IPS DF 6.9 (cell line): ENCODE data around the gene TMEM43.
"Not testable (repeated sequence)": the region's sequence is repeated elsewhere in the genome, so short reads cannot be mapped to it uniquely, and the experiment has no call there.

ENCODE experiments used
- DNase-seq: peaks from one replicate; pipeline ENCODE4 v3.0.0-alpha.2; 2013; ENCODE audit warnings: low read depth, low spot score
- H3K27ac ChIP-seq: one replicate; pipeline ENCODE4 v1.5.1; 2013; ENCODE audit warnings: low read length, control low read depth
- H3K27me3 ChIP-seq: 2 replicates; pipeline ENCODE4 v1.6.1; 2013; ENCODE audit warnings: mild to moderate bottlenecking, low read length; ENCODE audit not compliant: control insufficient read depth, insufficient read depth
- H3K36me3 ChIP-seq: 2 replicates; pipeline ENCODE4 v1.6.1; 2013; ENCODE audit warnings: low read length; ENCODE audit not compliant: control insufficient read depth, insufficient read depth
- H3K4me1 ChIP-seq: 2 replicates; pipeline ENCODE4 v1.6.1; 2013; ENCODE audit warnings: low read length; ENCODE audit not compliant: control insufficient read depth, insufficient read depth
- H3K4me3 ChIP-seq: 2 replicates; pipeline ENCODE4 v1.5.1; 2013; ENCODE audit warnings: mild to moderate bottlenecking, low read length
- H3K9me3 ChIP-seq: 2 replicates; pipeline ENCODE4 v1.6.1; 2013; ENCODE audit warnings: low read length, inconsistent platforms; ENCODE audit not compliant: control insufficient read depth, insufficient read depth
- WGBS: extraction: QIAGEN DNeasy Blood & Tissue Kit; methylation state at CpG from one replicate; pipeline ENCODE4 v1.1.7; 2013; ENCODE audit warnings: mixed read lengths, missing lambda C conversion rate; ENCODE audit not compliant: insufficient read length, insufficient coverage; 5-methylcytosine and 5-hydroxymethylcytosine counted together

Gene TMEM43

DNA sequence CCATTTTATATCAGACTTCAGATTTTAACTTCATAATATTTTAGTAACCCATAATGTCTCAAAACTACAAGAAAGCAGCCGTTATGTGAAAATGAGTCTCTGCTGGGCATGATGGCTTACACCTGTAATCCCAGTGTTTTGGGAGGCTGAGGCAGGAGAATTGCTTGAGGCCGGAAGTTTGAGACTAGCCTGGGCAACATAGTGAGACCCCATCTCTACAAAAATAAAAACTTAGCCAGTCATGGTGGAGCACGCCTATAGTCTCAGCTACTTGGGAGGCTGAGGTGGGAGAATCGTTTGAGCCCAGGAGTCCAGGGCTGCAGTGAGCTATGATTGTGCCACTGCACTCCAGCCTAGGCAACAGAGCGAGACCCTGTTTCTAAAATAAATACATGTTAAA lies 15.0 kb upstream of the TMEM43 start:
- H3K4me3 ChIP-seq, H3K36me3 ChIP-seq, H3K4me1 ChIP-seq, H3K9me3 ChIP-seq, H3K27me3 ChIP-seq, H3K27ac ChIP-seq, DNase-seq: not testable (repeated sequence)
- WGBS = no CpG with 5 or more reads among the region's 5 CpGs

DNA sequence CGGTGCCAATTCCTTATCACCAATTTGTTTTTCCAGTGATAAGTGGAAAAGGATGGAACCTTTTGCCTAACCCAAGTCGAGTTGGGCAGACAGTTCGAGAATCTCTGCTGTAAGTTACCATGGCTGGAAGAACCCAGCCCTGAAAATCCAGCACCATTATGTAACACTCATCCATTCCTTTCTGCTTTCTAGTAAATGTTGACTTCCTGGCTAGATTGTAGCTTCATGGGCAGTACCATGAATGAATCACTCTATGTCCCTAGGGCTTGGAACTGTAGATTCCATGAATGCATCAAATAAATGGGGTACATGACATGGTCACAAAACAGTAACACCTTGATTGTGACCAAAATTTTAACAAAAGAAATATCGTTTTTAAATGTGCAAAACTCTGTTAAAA lies 14.2 kb upstream of the TMEM43 start:
- H3K36me3 ChIP-seq = peaks cover 4% of the 10 kb centered on the region; the same call in 1 of the 2 replicates
- no peaks in the 10 kb centered on the region for H3K9me3 ChIP-seq
- no CpG with 5 or more reads among the region's 4 CpGs for WGBS
- no peak overlapping the region for H3K4me3 ChIP-seq
- no peaks in the 10 kb centered on the region for H3K27me3 ChIP-seq
- H3K27ac ChIP-seq = no peak overlapping the region
- no peak for DNase-seq
- no peaks in the 10 kb centered on the region for H3K4me1 ChIP-seq

DNA sequence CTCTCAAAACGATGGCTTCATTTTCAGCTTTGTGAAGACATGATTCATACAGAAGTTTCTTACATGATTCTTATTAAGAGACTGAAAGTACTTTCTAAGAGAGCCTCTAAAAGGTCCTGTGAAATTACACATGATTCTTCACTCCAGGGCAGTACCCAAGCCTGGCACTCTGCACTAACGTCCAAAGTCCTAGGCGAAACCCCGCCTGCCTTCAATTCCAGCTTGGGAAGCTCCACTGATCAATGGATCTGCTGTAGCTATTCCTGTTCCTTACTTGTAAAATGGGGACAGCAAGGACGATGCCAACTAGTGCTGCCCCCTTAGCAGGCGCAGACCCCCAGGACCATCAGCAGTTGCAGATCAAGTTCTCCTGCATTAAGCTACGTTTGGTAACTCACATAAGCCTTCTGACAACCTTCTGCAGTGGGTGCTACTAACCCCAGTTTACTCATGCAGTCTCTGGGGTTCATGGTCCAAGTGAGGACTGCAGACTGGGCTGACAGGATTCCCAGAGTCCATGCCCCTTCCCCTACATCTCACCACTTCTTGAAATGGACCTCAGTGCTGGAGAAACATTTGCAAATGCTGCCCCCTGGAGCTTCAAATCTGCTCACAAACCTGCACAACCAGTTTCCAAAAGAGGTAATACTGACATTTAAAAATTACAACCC lies 10.8 kb upstream of the TMEM43 start:
- no CpG with 5 or more reads among the region's 7 CpGs for WGBS
- Histone ChIP-seq H3K36me3 (peaks cover 4% of the 10 kb centered on the region; the same call in 1 of the 2 replicates), H3K4me3 (no peak overlapping the region), H3K27ac (no peak overlapping the region), H3K27me3 (no peaks in the 10 kb centered on the region), H3K9me3 (no peaks in the 10 kb centered on the region), H3K4me1 (0 out of 2 replicates have a peak, but pooled peaks cover 1% of the 10 kb centered on the region)
- DNase-seq = no peak

DNA sequence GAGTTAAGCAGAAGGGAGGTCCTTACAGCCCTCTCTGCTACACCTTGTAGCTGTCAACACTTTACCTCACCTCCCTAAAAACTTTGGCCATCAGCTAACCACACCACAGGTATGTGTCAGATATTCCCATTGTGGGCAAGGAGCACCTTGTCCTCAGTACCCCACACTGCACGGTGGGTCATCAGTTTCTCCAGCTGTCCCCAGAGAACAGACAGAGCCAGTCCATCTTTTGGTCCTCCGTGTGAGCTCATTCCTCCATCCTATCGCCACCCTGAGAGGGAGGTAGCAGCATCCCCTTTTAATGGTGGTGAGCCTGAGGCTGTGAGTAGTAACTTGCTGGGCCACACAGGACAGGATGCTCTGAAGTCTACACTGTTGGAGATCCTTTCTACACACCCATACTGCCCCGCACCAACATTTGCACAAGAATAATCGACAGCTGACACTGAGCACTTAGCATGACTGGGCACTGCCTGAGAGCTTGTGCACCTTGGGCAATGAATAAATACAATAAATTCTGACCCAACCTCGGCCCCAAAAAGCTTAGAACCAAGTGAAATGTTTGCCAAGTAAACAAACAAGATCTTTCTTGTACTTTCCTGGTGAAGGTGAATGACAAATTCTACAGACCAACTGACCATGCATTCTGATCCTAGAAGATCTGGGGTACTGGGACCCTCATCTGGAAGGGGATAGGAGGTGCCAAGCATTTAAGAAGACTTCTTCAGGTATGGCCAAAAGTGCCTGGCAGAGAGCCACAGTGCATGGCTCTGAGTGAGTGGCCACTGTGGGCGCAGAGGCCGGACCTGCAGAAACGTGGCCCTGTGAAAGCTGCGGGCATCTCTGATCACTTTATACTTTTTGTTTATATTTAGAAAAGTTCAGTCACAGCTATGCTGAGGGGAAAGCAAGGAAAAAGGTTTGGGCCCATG lies 7.1 kb upstream of the TMEM43 start:
- no peak for DNase-seq
- Histone ChIP-seq H3K4me1 (0 out of 2 replicates have a peak, but pooled peaks cover 1% of the 10 kb centered on the region), H3K36me3 (peaks cover 4% of the 10 kb centered on the region; the same call in 1 of the 2 replicates), H3K9me3 (no peaks in the 10 kb centered on the region), H3K27me3 (no peaks in the 10 kb centered on the region), H3K4me3 (no peak overlapping the region), H3K27ac (no peak overlapping the region)
- WGBS = no CpG with 5 or more reads among the region's 10 CpGs

DNA sequence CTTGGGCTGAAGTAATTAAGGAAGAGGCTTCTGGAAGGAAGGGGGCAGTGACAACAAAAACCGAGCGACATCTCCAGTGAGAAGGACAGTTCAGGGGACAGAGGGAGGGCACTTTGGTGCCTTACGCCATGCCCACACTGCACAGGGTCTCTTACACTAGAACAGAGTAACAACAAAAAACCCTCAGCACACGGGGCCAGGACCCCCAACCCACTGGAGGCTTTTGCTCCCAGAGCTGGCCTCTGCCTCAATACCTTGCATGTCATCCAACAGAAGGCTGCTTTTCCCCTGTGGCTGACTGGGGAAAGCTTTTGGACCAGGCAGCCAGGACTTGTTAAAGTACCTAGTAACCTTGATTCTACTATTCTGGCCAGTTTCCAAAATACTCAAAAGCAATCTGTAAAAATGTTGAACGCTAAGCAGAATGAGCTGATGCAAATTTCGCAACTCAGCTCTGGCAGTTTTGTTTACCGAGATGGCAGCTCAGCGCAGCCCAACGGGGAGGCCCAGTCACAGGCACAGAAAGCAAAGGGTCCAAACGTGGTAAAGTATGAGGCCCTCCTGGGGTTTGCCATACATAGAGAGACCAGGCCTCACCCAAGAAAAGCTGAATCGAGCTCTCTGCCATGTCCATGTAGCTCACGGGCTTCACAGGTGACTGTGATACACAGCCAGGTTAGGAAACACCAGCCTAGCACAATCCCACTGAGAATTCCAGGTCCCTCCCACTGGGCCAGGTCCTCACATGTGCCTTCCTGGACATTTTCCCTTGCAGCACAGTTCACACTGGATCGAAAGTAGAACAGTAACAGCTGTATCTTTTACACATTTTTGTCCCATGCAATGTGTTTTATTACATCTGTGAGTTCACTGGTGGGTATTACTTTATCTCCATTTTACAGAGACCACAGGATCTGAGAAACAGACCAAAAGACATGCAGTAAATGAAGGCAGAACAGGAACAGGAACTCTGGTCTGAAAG lies 6.2 kb upstream of the TMEM43 start:
- Histone ChIP-seq H3K27ac (no peak overlapping the region), H3K4me1 (peaks cover 1% of the 10 kb centered on the region; the same call in 1 of the 2 replicates), H3K9me3 (no peaks in the 10 kb centered on the region), H3K36me3 (peaks cover 4% of the 10 kb centered on the region; the same call in 1 of the 2 replicates), H3K4me3 (no peak overlapping the region), H3K27me3 (no peaks in the 10 kb centered on the region)
- no CpG with 5 or more reads among the region's 13 CpGs for WGBS
- no peak for DNase-seq

DNA sequence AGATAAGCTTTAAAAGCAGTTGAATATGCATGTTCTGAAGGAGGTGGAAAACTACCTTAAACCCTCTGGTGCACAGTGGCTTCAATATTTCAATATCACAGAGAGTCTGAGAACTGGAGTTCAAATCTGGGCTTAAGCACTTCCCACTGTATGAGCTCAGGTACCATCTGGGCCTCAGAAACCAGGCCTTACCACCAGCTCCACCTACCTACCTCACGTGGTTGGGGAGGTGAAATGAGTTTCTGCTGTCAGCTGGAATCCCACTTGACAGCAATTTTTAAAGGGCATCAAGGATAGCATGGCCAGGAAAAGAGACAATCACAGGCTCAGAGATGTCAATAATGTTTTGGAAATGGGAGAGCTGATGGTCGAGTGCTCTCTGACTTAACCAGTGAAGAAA lies 5.2 kb upstream of the TMEM43 start:
- Histone ChIP-seq H3K36me3 (no peaks in the 10 kb centered on the region; the same call in 1 of the 2 replicates), H3K4me3 (no peak overlapping the region), H3K27me3 (no peaks in the 10 kb centered on the region), H3K9me3 (no peaks in the 10 kb centered on the region), H3K4me1 (peaks cover 1% of the 10 kb centered on the region; the same call in 1 of the 2 replicates), H3K27ac (no peak overlapping the region)
- WGBS = no CpG with 5 or more reads among the region's 2 CpGs
- DNase-seq = no peak

DNA sequence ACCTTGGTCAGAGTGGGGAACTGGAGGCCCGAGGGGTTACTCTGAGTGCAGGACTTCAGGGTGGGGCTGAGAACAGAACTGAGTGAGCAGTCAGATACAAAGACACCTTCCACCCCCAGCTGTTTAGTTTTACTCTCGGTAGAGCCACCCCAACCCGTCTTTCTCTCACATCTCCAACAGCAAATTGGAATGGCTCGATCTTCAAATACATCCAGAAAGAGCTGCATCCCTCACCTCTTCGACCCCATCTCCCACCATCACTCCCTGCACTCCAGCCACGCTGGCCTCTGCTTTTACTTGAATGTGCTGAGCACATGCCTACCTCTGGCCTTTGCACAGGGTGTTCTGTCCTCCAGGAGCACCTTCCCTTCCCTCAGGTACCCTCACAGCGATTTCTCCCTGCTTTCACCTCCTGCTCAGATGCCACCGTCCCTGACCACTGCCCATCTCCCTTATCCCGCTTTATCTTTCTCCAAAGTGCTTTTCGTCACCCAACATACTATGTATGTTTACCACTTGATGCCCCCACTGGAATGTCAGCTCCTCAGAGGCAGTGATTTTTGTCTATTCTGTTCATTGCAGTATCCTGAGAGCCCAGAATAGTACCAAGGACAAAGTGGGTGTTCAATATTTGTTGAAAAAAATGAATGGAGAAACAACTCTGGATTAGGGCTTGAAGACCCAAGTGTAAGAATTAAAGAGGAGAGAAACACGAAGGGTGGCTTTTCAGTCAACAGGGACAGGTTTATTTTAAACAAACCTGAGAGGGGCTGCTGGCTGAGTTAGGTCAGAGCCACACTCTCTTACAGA lies 4.5 kb upstream of the TMEM43 start:
- WGBS = no CpG with 5 or more reads among the region's 11 CpGs
- DNase-seq = no peak
- H3K27ac ChIP-seq = no peak overlapping the region

GRCh38 chr3:14120921-14121448 lies 3.9 kb upstream of the TMEM43 start:
- not testable (repeated sequence) for H3K36me3 ChIP-seq, H3K9me3 ChIP-seq, H3K4me3 ChIP-seq, DNase-seq, H3K4me1 ChIP-seq, H3K27me3 ChIP-seq, H3K27ac ChIP-seq
- no CpG with 5 or more reads among the region's 2 CpGs for WGBS

More for the DNA sequence above, 4.5 kb upstream of the TMEM43 start:
- H3K36me3 ChIP-seq = no peaks in the 10 kb centered on the region; the same call in 1 of the 2 replicates
- H3K9me3 ChIP-seq = no peaks in the 10 kb centered on the region
- H3K4me1 ChIP-seq = peaks cover 1% of the 10 kb centered on the region; the same call in 1 of the 2 replicates
- H3K4me3 ChIP-seq = no peak overlapping the region
- H3K27me3 ChIP-seq = no peaks in the 10 kb centered on the region

DNA sequence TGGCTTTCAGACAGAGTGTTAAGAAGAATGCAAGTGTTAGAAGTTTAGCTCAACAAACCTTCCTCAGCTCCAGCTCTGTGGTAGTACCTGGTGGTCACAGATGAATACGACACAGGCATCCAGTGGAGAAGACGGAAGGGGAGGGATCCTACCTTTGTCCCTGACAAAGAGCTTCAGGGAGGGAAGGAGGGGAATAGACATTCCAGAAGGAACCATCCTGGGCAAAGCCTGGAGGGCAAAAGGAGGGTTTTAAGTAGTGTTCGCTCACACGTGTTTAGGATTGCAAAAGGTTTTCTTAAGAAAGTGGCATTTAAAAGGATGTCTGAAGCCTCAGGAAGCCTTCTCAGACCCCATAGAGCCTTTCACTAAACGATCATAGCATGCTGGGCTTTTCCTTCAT lies 3.0 kb upstream of the TMEM43 start:
- Histone ChIP-seq H3K4me3 (no peak overlapping the region), H3K9me3 (no peaks in the 10 kb centered on the region), H3K4me1 (peaks cover 4% of the 10 kb centered on the region), H3K36me3 (no peaks in the 10 kb centered on the region), H3K27ac (no peak overlapping the region), H3K27me3 (no peaks in the 10 kb centered on the region)
- WGBS = no CpG with 5 or more reads among the region's 5 CpGs
- no peak for DNase-seq
